Mucosa of descending colon (tissue), 3 donors: ENCODE data around the gene PSMD13. TPM values are rescaled to one million over a fixed set of nuclear protein-coding genes. Genes with fewer than 3 reads are reported as not detected.

Experiments used
- ATAC-seq: fragments of 200-7000 bp; cut with Tn5 transposase; one replicate; pipeline ENCODE4 v1.9.1; 2020; ENCODE audit warnings: mild to moderate bottlenecking, moderate library complexity
- DNase-seq, 3 donors: peaks; one replicate each; pipeline ENCODE4 v3.0.0-alpha.2; 2020
- H3K36me3 ChIP-seq: fragments of 200-600 bp; one replicate; pipeline ENCODE4 v1.8.0; 2021; ENCODE audit warnings: low read depth, mild to moderate bottlenecking
- H3K4me1 ChIP-seq: fragments of 200-600 bp; one replicate; pipeline ENCODE4 v1.8.0; 2021; ENCODE audit warnings: low read depth, mild to moderate bottlenecking
- H3K4me3 ChIP-seq: fragments of 200-600 bp; one replicate; pipeline ENCODE4 v1.8.0; 2021; ENCODE audit warnings: mild to moderate bottlenecking
- H3K9me3 ChIP-seq: fragments of 200-600 bp; one replicate; pipeline ENCODE4 v1.8.0; 2021; ENCODE audit warnings: mild to moderate bottlenecking
- intact Hi-C, 2 donors: fragments of 100-400 bp; cut with DNase I in 1 of 2; cut with micrococcal nuclease in 1 of 2; formaldehyde crosslinking; loops; one replicate each; pipeline versions ENCODE4 v1.11.0 to v1.11.1; 2022; cut with DNase I, micrococcal nuclease
- total RNA-seq, 3 donors: library from RNA; stranded (reverse); fragmentation: NEBNext Ultra II Directional in 2 of 3; extraction: Animal tissue kit (Norgen Biotek cat#: 25700) in 2 of 3; gene quantifications; one replicate each; pipeline versions ENCODE4 v1.2.1 to v1.2.4, GENCODE V29; 2021 to 2023
- TF ChIP-seq, protein P1 (sequence below): fragments of 200-600 bp; IDR thresholded peaks from one replicate; pipeline ENCODE4 v1.8.0; 2022; ENCODE audit warnings: antibody characterized with exemption, mild to moderate bottlenecking
- donor health status: DM: no; HTN: no; CAD: no; lungs with moderate emphysema.
- donor health status: DM: no; HTN: no; CAD: no.
- donor health status: DM: no; HTN: yes; CAD: no.

PSMD13 gene
- total RNA-seq, 3 donors from 2014 or later, result 92.6 to 110 (median 96.4) TPM

DNA sequence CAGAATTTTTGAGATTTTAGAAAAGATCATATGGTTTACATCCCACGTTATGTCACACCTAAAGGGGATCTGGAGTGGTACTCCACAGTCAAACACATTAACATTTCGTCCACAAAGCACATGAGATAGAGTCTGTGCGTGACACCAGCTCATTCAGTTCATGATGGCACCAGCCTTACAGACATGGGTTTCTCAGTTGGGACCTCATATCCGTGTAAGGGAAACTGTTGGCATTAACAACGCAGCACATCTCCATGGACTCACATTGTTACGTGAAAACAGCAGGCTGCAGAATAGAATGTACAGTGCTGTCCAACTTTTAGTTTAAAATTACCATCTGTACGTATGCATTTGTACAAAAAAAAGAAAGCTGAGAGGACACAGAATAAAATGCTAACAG, 15.2 kb upstream of the PSMD13 start:
- H3K4me3 ChIP-seq, result no peak overlapping the region
- no peaks in the 10 kb centered on the region for H3K9me3 ChIP-seq
- DNase-seq (no peak), ATAC-seq (no peak)
- no peaks in the 10 kb centered on the region for H3K36me3 ChIP-seq
- intact Hi-C loops, result no loop called here
- no peaks in the 10 kb centered on the region for H3K4me1 ChIP-seq
- TF ChIP-seq, protein P1, sequence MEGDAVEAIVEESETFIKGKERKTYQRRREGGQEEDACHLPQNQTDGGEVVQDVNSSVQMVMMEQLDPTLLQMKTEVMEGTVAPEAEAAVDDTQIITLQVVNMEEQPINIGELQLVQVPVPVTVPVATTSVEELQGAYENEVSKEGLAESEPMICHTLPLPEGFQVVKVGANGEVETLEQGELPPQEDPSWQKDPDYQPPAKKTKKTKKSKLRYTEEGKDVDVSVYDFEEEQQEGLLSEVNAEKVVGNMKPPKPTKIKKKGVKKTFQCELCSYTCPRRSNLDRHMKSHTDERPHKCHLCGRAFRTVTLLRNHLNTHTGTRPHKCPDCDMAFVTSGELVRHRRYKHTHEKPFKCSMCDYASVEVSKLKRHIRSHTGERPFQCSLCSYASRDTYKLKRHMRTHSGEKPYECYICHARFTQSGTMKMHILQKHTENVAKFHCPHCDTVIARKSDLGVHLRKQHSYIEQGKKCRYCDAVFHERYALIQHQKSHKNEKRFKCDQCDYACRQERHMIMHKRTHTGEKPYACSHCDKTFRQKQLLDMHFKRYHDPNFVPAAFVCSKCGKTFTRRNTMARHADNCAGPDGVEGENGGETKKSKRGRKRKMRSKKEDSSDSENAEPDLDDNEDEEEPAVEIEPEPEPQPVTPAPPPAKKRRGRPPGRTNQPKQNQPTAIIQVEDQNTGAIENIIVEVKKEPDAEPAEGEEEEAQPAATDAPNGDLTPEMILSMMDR, result no peak

DNA sequence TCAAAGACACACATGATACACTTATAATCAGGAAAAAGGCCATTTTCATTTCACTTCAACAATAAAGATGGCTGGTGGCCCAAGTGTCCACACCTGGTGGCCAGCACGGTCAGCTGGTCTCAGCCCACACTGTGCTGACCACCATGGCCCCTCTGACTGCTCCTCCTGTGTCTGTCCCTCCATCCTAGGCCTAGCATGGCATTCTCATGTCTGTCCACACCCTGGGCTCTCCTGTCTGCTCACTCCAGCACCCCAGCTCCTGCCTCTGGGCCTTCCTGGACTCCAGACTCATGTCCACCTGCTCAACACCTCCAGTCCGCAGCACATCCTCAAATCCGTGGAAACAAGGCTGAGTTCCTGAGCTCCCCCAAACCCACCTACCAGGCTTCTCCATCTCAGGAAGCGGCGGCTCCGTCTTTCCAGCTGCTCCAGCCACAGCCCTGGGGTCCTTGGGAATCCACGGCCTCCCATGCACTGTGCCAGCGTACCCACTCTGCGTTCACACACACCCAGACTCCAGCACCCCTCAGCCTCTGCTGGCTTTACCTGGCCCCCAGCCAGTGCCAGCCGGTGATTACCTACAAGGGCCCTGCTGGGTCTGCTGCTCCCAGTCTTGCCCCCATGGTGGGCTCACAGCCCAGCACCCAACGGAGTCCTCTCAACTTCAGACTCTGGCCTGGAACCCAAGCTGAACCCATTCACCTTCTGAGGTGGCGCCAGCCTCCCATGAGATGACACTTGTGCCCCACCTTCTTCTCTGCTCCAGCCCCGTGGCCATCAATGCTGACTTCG, 14.6 kb upstream of the PSMD13 start:
- intact Hi-C loops, result no loop called here
- Histone ChIP-seq H3K4me1 (no peaks in the 10 kb centered on the region), H3K9me3 (no peaks in the 10 kb centered on the region), H3K4me3 (no peak overlapping the region), H3K36me3 (no peaks in the 10 kb centered on the region)
- TF ChIP-seq, protein P1, result no peak
- DNase-seq (no peak), ATAC-seq (no peak)

DNA sequence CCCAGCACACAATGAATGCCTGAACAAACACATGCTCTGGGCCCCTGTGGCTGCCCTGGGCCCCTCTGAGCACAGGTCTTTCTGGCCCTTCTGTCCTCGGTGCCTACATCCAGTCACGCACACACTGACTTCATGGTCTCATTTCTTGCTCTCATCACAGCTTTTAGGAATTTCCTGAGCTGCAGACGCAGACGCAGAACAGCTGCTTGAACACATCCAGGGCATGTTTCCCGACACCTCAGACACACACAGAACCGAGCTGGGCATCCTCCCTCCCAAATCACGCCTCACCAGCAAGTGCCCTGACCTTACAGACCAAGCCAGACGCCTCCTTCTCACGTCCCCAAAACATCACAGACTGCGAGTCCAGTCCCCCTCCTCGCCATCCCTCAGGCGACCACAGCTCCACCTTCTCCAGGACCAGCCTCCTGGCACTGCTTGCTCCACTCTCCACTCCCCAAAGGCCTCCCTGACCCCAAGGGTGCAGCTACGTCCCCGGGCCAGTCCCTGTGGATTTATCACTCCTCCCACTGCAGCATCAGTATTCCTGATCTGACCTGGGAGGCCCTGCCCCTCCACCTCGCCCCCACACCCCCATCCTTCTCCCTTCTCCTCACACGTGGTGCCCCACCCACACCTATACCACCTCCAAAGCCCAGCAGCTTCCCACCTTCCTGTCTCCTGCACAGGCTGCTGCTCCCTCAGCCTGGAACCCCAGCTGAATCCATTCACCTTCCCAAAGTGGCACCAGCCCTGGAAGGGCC, 13.6 kb upstream of the PSMD13 start:
- Histone ChIP-seq H3K4me3 (no peak overlapping the region), H3K4me1 (no peaks in the 10 kb centered on the region), H3K9me3 (no peaks in the 10 kb centered on the region), H3K36me3 (no peaks in the 10 kb centered on the region)
- TF ChIP-seq, protein P1, result no peak
- DNase-seq (no peak), ATAC-seq (no peak)
- intact Hi-C loops, result no loop called here

DNA sequence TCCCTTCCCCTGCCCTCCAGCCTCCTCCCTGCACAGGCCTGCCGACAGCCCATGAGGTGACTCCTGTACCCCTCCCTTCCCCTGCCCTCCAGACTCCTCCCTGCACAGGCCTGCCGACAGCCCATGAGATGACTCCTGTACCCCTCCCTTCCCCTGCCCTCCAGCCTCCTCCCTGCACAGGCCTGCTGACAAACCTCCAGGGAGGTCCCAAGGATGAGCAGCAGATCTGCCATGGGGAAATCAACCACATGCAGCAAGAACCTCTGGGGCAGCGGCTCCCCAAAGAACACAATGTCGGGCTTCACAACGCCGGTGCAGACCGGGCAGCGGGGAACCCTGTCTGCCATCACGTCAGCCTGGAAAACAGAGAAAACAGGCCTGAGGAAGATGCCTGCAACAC, 12.9 kb upstream of the PSMD13 start:
- Histone ChIP-seq H3K9me3 (no peaks in the 10 kb centered on the region), H3K36me3 (no peaks in the 10 kb centered on the region), H3K4me1 (no peaks in the 10 kb centered on the region), H3K4me3 (no peak overlapping the region)
- intact Hi-C loops, result no loop called here
- no peak for DNase-seq
- TF ChIP-seq, protein P1, result no peak
- no peak for ATAC-seq

DNA sequence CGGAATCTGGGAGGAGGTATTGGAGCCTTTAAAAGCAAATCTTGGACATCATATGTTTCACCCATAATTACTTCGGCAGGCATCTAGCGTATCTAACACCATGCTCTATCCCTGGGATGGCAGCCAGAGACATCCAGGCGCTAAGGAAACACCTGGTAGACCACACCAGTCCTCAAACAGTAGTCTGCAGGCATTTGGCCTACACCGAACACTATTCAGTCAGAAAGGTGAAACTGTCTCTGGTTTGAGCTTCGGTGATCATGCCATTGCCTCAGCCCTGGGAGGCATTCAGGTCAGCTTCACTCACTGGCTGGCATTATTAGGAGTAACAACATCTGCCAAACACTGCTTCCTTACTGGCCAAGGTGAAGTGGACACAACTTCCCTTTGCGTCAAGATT, 12.4 kb upstream of the PSMD13 start:
- H3K9me3 ChIP-seq, result no peaks in the 10 kb centered on the region
- no peak overlapping the region for H3K4me3 ChIP-seq
- TF ChIP-seq, protein P1, result no peak
- peaks cover under 1% of the 10 kb centered on the region for H3K4me1 ChIP-seq
- H3K36me3 ChIP-seq, result no peaks in the 10 kb centered on the region
- DNase-seq (no peak), ATAC-seq (no peak)
- intact Hi-C loops, result no loop called here
